GM12878 (cell line): ENCODE data around the gene MVK. TPM values are rescaled to one million over a fixed set of nuclear protein-coding genes. Genes with fewer than 3 reads are reported as not detected.

Experiments used
- ATAC-seq: fragments of 200-7000 bp; cut with Tn5 transposase; 3 replicates; pipeline ENCODE4 v1.9.1; 2020; ENCODE audit warnings: mild to moderate bottlenecking, moderate library complexity
- BruUV-seq: library from RNA; stranded (reverse); fragments of 400-500 nt; replicated peaks from 2 replicates; lab custom pipeline; 2021; lab: Mats Ljungman, UMichigan
- CTCF ChIA-PET: fragments of 300-600 bp; sonication (Branson Sonifier 250); formaldehyde crosslinking; extraction: SDS; loops from one replicate; lab custom pipeline; 2021; ENCODE audit warnings: inconsistent platforms; lab: Yijun Ruan, JAX
- POLR2A ChIA-PET: fragments of 350-600 bp; formaldehyde crosslinking; extraction: SDS; loops from one replicate; lab custom pipeline; 2021; ENCODE audit warnings: inconsistent platforms; lab: Charles Lee
- RAD21 ChIA-PET: fragments of 300-600 bp; sonication (Branson Sonifier 250); formaldehyde crosslinking; loops from one replicate; lab custom pipeline; 2023; ENCODE audit warnings: antibody characterized with exemption; ENCODE audit not compliant: unreplicated experiment; lab: Charles Lee
- SMC1A ChIA-PET: fragments of 300-600 bp; sonication (Branson Sonifier 250); formaldehyde crosslinking; loops from one replicate; lab custom pipeline; 2023; ENCODE audit not compliant: unreplicated experiment, uncharacterized antibody; lab: Charles Lee
- DNase-seq: peaks from one replicate; pipeline ENCODE4 v3.0.0-alpha.2; 2011; ENCODE audit warnings: low read depth, low spot score
- FAIRE-seq: peaks from 3 replicates; lab custom pipeline; 2011; peaks lifted over from hg19 to GRCh38; lab: Jason Lieb, UNC
- H2AFZ ChIP-seq: 2 replicates; pipeline ENCODE4 v1.6.0; 2011; ENCODE audit warnings: low read depth, low read length, control low read depth; ENCODE audit not compliant: control insufficient read depth
- H3K27ac ChIP-seq: 2 replicates; pipeline ENCODE4 v1.5.1; 2011; ENCODE audit warnings: control low read depth; ENCODE audit not compliant: control insufficient read depth, insufficient read depth
- H3K27me3 ChIP-seq, 2 experiments: replicated peaks in 1 of 2; 2 replicates each; pipeline versions ENCODE4 v1.6.0 to v1.6.1; 2011; ENCODE audit warnings: low read length in 1 of 2; ENCODE audit not compliant: control insufficient read depth in 2 of 2, insufficient read depth in 2 of 2
- H3K36me3 ChIP-seq, 2 experiments: 2 replicates each; pipeline ENCODE4 v1.5.1; 2011; ENCODE audit warnings: low read length in 1 of 2; ENCODE audit not compliant: control insufficient read depth in 2 of 2, insufficient read depth in 2 of 2
- H3K4me1 ChIP-seq: 2 replicates; pipeline ENCODE4 v1.6.1; 2011; ENCODE audit warnings: mild to moderate bottlenecking, low read length, moderate library complexity, mixed read lengths; ENCODE audit not compliant: control insufficient read depth, insufficient read depth
- H3K4me2 ChIP-seq: 2 replicates; pipeline ENCODE4 v1.6.0; 2011; ENCODE audit warnings: control low read depth; ENCODE audit not compliant: control insufficient read depth, insufficient read depth
- H3K4me3 ChIP-seq: fragments of 200-600 bp; sonication (generic); 2 replicates; pipeline ENCODE4 v1.5.1; 2016
- H3K79me2 ChIP-seq: 2 replicates; pipeline ENCODE4 v1.6.0; 2011; ENCODE audit warnings: low read length; ENCODE audit not compliant: control insufficient read depth, insufficient read depth
- H3K9ac ChIP-seq: 2 replicates; pipeline ENCODE4 v1.8.0; 2011; ENCODE audit warnings: low read length, control low read depth, mixed read lengths; ENCODE audit not compliant: control insufficient read depth, insufficient read depth
- H3K9me3 ChIP-seq: replicated peaks from 3 replicates; pipeline ENCODE4 v1.5.1; 2011; ENCODE audit warnings: mild to moderate bottlenecking, low read length; ENCODE audit not compliant: control insufficient read depth, insufficient read depth
- H4K20me1 ChIP-seq: 2 replicates; pipeline ENCODE4 v1.6.0; 2011; ENCODE audit not compliant: control insufficient read depth, insufficient read depth
- ATF7 ChIP-seq: fragments of 450-650 bp; IDR thresholded peaks from 2 replicates; pipeline ENCODE4 v1.6.1; 2016; ENCODE audit warnings: low read depth, mild to moderate bottlenecking
- BCL3 ChIP-seq: IDR thresholded peaks from 2 replicates; pipeline ENCODE4 v1.6.1; 2011; ENCODE audit warnings: borderline replicate concordance, low read depth, mild to moderate bottlenecking, moderate library complexity, low read length; ENCODE audit not compliant: insufficient read depth, poor library complexity, severe bottlenecking
- CREB1 ChIP-seq: IDR thresholded peaks from 2 replicates; pipeline ENCODE4 v1.6.1; 2012; ENCODE audit warnings: low read depth, mild to moderate bottlenecking, inconsistent platforms
- IRF3 ChIP-seq: fragments of 450-650 bp; IDR thresholded peaks from 2 replicates; pipeline ENCODE4 v1.6.1; 2014; ENCODE audit warnings: mild to moderate bottlenecking
- LARP7 ChIP-seq: fragments of 450-650 bp; IDR thresholded peaks from 2 replicates; pipeline ENCODE4 v1.6.1; 2017; ENCODE audit warnings: mild to moderate bottlenecking
- MEF2A ChIP-seq: IDR thresholded peaks from 2 replicates; pipeline ENCODE4 v1.6.1; 2011; ENCODE audit warnings: low read depth, mild to moderate bottlenecking, low read length, moderate library complexity; ENCODE audit not compliant: insufficient read depth
- NKRF ChIP-seq: fragments of 450-650 bp; conservative IDR thresholded peaks from 2 replicates; pipeline ENCODE4 v1.6.1; 2017; ENCODE audit warnings: mild to moderate bottlenecking, moderate library complexity
- POLR2A ChIP-seq: IDR thresholded peaks from 2 replicates; pipeline ENCODE4 v1.6.1; 2011; ENCODE audit warnings: low read depth, mild to moderate bottlenecking, low read length
- RELA ChIP-seq: fragments of 450-650 bp; IDR thresholded peaks from 2 replicates; pipeline ENCODE4 v1.8.0; 2014; ENCODE audit warnings: borderline replicate concordance; ENCODE audit not compliant: partially characterized antibody
- YY1 ChIP-seq: IDR thresholded peaks from 2 replicates; pipeline ENCODE4 v1.6.1; 2011; ENCODE audit warnings: low read depth, mild to moderate bottlenecking, low read length
- ZNF687 ChIP-seq: fragments of 450-650 bp; IDR thresholded peaks from 2 replicates; pipeline ENCODE4 v1.6.1; 2017; ENCODE audit warnings: mild to moderate bottlenecking, moderate library complexity
- WGBS: methylation state at CpG from one replicate; pipeline ENCODE4 v1.1.6; 2016; ENCODE audit warnings: low lambda C conversion rate; ENCODE audit not compliant: insufficient replicate concordance, insufficient coverage; ENCODE audit errors: missing lambda C conversion rate; 5-methylcytosine and 5-hydroxymethylcytosine counted together
- in situ Hi-C: fragments of 300-500 bp; cut with MboI; formaldehyde crosslinking; loops from 9 replicates; pipeline ENCODE4 v1.14.3; 2018; ENCODE audit warnings: mixed read lengths
- intact Hi-C: fragments of 100-400 bp; cut with micrococcal nuclease; formaldehyde crosslinking; loops from one replicate; pipeline ENCODE4 v1.14.2; 2022; ENCODE audit not compliant: unreplicated experiment
- polyA plus RNA-seq, 11 experiments: library from polyadenylated mRNA; depleted of rRNA in 4 of 11; unstranded in 6 of 11; stranded (reverse) in 5 of 11; fragments of >200 nt; fragmentation: Nextera tagmentation in 4 of 11; fragmentation: Illumina TruSeq in 1 of 11; extraction: Ambion mirVana in 4 of 11; extraction: Trizol in 1 of 11; gene quantifications; 1 replicate in 1 of 11; 2 replicates in 10 of 11; pipeline versions ENCODE4 v1.2.1 to v1.2.3, GENCODE V29; 2011 to 2016; ENCODE audit warnings: inconsistent platforms in 2 of 11, missing spikeins in 2 of 11, low read depth in 1 of 11
- total RNA-seq, 4 experiments: library from RNA; depleted of rRNA in 3 of 4; stranded (reverse); fragments of >200 nt in 3 of 4; fragmentation: Illumina TruSeq in 1 of 4; extraction: Trizol in 1 of 4; gene quantifications; 2 replicates each; pipeline versions ENCODE4 v1.2.1 to v1.2.3, GENCODE V29; 2013 to 2021

MVK gene
- total and polyA plus RNA-seq, 10 of the 15 experiments (the other 5 are each of a cell fraction or from before 2014, with no cell fraction given), result 0.24 to 46.7 (median 31.9) TPM

GRCh38 chr12:109578330-109578927 is 4.8 kb downstream of the MVK start (continued):
- TF ChIP-seq NKRF (no peak), LARP7 (no peak), POLR2A (no peak)

- no TSS peak for BruUV-seq
- peaks cover 2 to 23% of the 10 kb centered on the region in 2 experiments; a peak in 3 of 4 replicates for H3K36me3 ChIP-seq
- no peak overlapping the region for H3K4me2 ChIP-seq
- RAD21 ChIA-PET, result no interaction called here
- H3K9me3 ChIP-seq, result no peaks in the 10 kb centered on the region
- 87% methylated on average over 7 of the region's 7 CpGs for WGBS
- intact Hi-C loops, result no loop called here
- TF ChIP-seq IRF3, result no peak
- TF ChIP-seq MEF2A, result no peak
- TF ChIP-seq BCL3, result no peak
- no peak for TF ChIP-seq ATF7
- TF ChIP-seq YY1, result no peak
- no peak for TF ChIP-seq ZNF687
- TF ChIP-seq CREB1, result no peak
- no peak for TF ChIP-seq RELA
- FAIRE-seq (no peak), DNase-seq (no peak), ATAC-seq (no peak)
- SMC1A ChIA-PET, result no interaction called here
- no peak overlapping the region for H2AFZ ChIP-seq
- CTCF ChIA-PET, result no interaction called here
- POLR2A ChIA-PET, result no interaction called here
- no peak overlapping the region for H3K4me3 ChIP-seq
- H3K9ac ChIP-seq, result no peak overlapping the region
- in situ Hi-C loops, result no loop called here
- H4K20me1 ChIP-seq, result no peaks in the 10 kb centered on the region
- H3K27me3 ChIP-seq, result no peaks in the 10 kb centered on the region
- peaks cover 4% of the 10 kb centered on the region for H3K79me2 ChIP-seq
- no peak overlapping the region for H3K27ac ChIP-seq
- no peaks in the 10 kb centered on the region for H3K4me1 ChIP-seq
Observed at GRCh38 chr12:109579639-109580038, 6.0 kb downstream of the MVK start.
